SK-N-SH (cell line): ENCODE measurements around the gene SHISAL1.

Source experiments
- CTCF ChIP-seq: fragments of 200-600 bp; sonication (generic); IDR thresholded peaks from 2 replicates; pipeline ENCODE4 v1.6.1; 2017; ENCODE audit warnings: antibody characterized with exemption, mild to moderate bottlenecking, moderate library complexity
- EP300 ChIP-seq, 2 experiments: IDR thresholded peaks; 2 replicates each; pipeline versions ENCODE4 v1.4.0 to v1.6.1; 2012; ENCODE audit warnings: borderline replicate concordance in 1 of 2, low read depth in 1 of 2, low read length in 1 of 2
- EZH2phosphoT487 ChIP-seq: fragments of 200-600 bp; sonication (generic); IDR thresholded peaks from 2 replicates; pipeline ENCODE4 v1.6.1; 2017; ENCODE audit warnings: low read depth, mixed run types, mild to moderate bottlenecking, antibody characterized with exemption, moderate library complexity, borderline replicate concordance
- GABPA ChIP-seq: IDR thresholded peaks from 2 replicates; pipeline ENCODE4 v1.4.0; 2012; ENCODE audit warnings: low read depth, mild to moderate bottlenecking
- IRF3 ChIP-seq: fragments of 150-350 bp; IDR thresholded peaks from 2 replicates; pipeline ENCODE4 v1.6.1; 2016; ENCODE audit warnings: mild to moderate bottlenecking, low read depth, low read length
- MAX ChIP-seq: IDR thresholded peaks from 2 replicates; pipeline ENCODE4 v1.4.0; 2012; ENCODE audit warnings: low read depth
- MXI1 ChIP-seq: IDR thresholded peaks from 2 replicates; pipeline ENCODE4 v1.6.1; 2012; ENCODE audit warnings: mild to moderate bottlenecking, low read depth, low read length, improper control_type of control experiment
- NRF1 ChIP-seq: IDR thresholded peaks from 2 replicates; pipeline ENCODE4 v1.6.1; 2012; ENCODE audit warnings: low read depth, mild to moderate bottlenecking, low read length
- REST ChIP-seq: IDR thresholded peaks from 2 replicates; pipeline ENCODE4 v1.6.1; 2012; ENCODE audit warnings: mild to moderate bottlenecking, low read depth, low read length, moderate library complexity
- RFX5 ChIP-seq: IDR thresholded peaks from 2 replicates; pipeline ENCODE4 v1.6.1; 2012; ENCODE audit warnings: mild to moderate bottlenecking, improper control_type of control experiment, low read length
- SIN3A ChIP-seq: IDR thresholded peaks from 2 replicates; pipeline ENCODE4 v1.6.1; 2012; ENCODE audit warnings: low read depth, mild to moderate bottlenecking, low read length, moderate library complexity, borderline replicate concordance
- TCF12 ChIP-seq: IDR thresholded peaks from 2 replicates; pipeline ENCODE4 v1.4.0; 2012
- USF1 ChIP-seq: IDR thresholded peaks from 2 replicates; pipeline ENCODE4 v1.4.0; 2012; ENCODE audit warnings: low read depth, borderline replicate concordance
- YY1 ChIP-seq: IDR thresholded peaks from 2 replicates; pipeline ENCODE4 v1.4.0; 2012; ENCODE audit warnings: low read depth, mild to moderate bottlenecking

- TF ChIP-seq EP300 (IDR thresholded peaks at IDR 0.05; ENCODE audit: borderline replicate concordance in 1 of 2, low read depth in 1 of 2, low read length in 1 of 2), result no peak
- TF ChIP-seq MAX, result no peak
- no peak for TF ChIP-seq TCF12
- TF ChIP-seq RFX5, result no peak
- TF ChIP-seq CTCF, result no peak
- TF ChIP-seq NRF1, result no peak
- no peak for TF ChIP-seq SIN3A
- TF ChIP-seq EZH2phosphoT487, result no peak
- TF ChIP-seq YY1, result no peak
- no peak for TF ChIP-seq REST
- no peak for TF ChIP-seq USF1
- no peak for TF ChIP-seq GABPA
- no peak for TF ChIP-seq IRF3
- no peak for TF ChIP-seq MXI1
These were observed 42.2 kb downstream of the SHISAL1 start for GRCh38 chr22:44270556-44270880.
